Measurements from ENCODE around the gene PLEKHA1.

PLEKHA1 gene

DNA sequence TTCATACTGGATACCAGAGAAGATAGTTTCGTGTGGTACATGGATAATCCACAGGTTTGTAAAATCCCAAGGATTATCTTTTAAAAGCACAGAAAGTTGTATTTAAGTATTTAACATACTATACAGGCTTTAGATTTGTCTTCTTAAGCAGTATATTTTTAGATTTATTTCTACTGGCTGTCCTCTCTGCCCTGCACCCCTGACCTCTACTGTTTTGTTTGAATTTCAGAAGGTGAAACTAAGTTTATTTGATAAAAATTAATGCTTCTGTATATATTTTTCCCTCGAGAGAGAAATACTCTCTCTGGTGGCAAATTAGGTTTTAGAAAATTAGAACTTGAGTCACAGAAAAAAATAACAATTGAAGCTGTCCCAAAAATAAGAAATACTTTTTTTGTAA lies 18.8 kb downstream of the PLEKHA1 start:
- CTCF ChIA-PET: interaction anchor here (1.2 to 2.1 kb wide), 4 partner anchors 13 to 125 kb away, joined by 3 to 7 read pairs (median 4); no protein-coding TSS in a partner anchor
- DNase-seq (ENCODE audit: low read depth, low spot score): no peak
- POLR2A ChIA-PET: no interaction called here
- TF ChIP-seq, protein P1, sequence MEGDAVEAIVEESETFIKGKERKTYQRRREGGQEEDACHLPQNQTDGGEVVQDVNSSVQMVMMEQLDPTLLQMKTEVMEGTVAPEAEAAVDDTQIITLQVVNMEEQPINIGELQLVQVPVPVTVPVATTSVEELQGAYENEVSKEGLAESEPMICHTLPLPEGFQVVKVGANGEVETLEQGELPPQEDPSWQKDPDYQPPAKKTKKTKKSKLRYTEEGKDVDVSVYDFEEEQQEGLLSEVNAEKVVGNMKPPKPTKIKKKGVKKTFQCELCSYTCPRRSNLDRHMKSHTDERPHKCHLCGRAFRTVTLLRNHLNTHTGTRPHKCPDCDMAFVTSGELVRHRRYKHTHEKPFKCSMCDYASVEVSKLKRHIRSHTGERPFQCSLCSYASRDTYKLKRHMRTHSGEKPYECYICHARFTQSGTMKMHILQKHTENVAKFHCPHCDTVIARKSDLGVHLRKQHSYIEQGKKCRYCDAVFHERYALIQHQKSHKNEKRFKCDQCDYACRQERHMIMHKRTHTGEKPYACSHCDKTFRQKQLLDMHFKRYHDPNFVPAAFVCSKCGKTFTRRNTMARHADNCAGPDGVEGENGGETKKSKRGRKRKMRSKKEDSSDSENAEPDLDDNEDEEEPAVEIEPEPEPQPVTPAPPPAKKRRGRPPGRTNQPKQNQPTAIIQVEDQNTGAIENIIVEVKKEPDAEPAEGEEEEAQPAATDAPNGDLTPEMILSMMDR (IDR thresholded peaks at IDR 0.05; ENCODE audit: insufficient read depth, low read length, missing control alignments): no peak
- no peak overlapping the region for H3K4me3 ChIP-seq (ENCODE audit: low read depth, low read length)

DNA sequence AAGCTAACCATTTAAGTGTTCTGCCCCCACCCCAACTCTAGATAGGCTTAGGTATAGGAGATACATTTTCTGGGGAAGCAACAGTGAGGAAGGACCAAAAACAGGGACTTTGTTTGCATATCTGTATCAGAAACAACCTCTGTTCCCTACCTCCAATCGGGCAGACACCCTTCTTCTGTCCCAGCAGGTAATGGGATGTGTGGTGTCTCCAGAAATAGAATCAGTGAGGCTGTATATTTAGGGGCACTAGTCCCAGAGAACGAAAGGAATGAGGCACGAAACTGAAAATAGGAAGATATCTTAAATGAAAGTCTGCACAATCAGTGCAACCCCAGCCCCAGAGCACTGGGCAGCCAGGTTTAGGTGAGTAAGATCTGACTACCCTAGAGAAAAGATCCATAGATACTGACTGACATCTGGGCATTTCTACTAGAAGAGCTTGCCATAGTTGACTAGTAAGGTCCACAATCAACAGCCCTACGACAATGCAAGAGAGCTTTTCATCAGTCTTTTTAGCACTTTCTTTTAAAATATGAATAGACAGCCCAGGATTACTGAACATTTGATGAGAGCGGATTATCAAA lies 28.1 kb downstream of the PLEKHA1 start:
- no peak for DNase-seq (ENCODE audit: low read depth, low spot score)
- ChIA-PET POLR2A (no interaction called here), CTCF (interaction anchor here (0.6 to 1.2 kb wide), 2 partner anchors 12 to 348 kb away, joined by 3 read pairs; no protein-coding TSS in a partner anchor)
- no peak overlapping the region for H3K4me3 ChIP-seq (ENCODE audit: low read depth, low read length)
- TF ChIP-seq, protein P1 (IDR thresholded peaks at IDR 0.05; ENCODE audit: insufficient read depth, low read length, missing control alignments): no peak

DNA sequence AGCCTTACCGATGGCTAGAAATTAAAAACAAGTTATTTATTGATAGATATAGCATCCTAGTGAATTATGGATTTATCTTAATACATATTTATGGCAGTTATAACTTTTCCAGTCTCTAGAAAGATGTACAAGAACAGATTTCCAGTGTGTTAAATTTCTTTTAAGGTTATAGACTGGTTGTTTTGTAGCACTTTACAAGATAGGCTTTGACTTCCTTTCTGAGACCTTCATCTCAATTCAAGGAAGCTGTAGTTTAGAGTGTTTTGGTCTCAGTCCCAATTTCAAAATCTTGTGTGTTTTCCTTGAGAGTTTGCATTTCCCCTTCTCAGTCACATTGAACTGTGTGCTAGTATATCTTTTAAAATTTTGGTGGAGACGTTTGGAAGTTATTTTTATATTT lies 30.1 kb downstream of the PLEKHA1 start:
- DNase-seq (ENCODE audit: low read depth, low spot score): no peak
- no peak overlapping the region for H3K4me3 ChIP-seq (ENCODE audit: low read depth, low read length)
- TF ChIP-seq, protein P1 (IDR thresholded peaks at IDR 0.05; ENCODE audit: insufficient read depth, low read length, missing control alignments): no peak
- ChIA-PET CTCF (interaction anchor here (1.0 to 2.5 kb wide), 4 partner anchors 8 to 164 kb away, joined by 3 to 6 read pairs (median 4); no protein-coding TSS in a partner anchor), POLR2A (no interaction called here)

DNA sequence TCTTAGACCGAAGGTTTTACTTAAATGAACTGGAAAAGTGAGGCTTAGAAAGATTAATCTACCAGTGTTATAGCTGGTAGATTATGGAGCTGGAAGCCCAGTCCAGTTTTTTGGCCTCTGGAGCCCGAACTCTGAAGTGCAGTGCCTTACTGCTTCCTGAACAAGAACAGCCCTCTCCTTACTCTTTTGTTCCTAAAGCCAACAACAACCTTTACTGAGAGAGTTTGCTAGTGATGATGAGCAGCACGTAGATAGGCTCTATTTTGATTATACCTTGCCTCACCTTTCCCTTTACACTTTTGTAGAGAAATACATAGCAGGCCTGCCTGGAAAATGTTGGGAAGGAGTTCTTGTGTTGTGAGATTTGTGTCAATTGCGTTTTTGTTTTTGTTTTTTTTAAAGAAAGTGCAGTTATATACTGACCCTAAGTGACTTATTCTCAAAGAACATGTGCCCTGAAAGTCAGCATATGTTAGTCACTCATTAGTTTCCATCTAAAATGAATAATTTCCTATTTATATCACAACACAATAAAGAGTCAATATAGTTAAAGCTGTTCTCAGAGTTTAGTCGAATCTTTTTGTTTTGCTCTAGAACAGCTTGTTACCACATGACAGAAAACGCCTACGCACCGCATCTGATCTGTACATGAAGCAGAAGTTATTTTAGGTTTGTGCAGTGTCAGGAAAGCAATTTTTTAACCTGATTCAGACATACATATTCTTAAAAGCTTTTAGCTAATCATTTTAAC lies 33.0 kb downstream of the PLEKHA1 start:
- TF ChIP-seq, protein P1 (IDR thresholded peaks at IDR 0.05; ENCODE audit: insufficient read depth, low read length, missing control alignments): no peak
- H3K4me3 ChIP-seq (ENCODE audit: low read depth, low read length): no peak overlapping the region
- no peak for DNase-seq (ENCODE audit: low read depth, low spot score)
- CTCF ChIA-PET: interaction anchor here (1.0 to 1.4 kb wide), 2 partner anchors 27 to 64 kb away, joined by 3 to 6 read pairs; no protein-coding TSS in a partner anchor
- POLR2A ChIA-PET: no interaction called here

DNA sequence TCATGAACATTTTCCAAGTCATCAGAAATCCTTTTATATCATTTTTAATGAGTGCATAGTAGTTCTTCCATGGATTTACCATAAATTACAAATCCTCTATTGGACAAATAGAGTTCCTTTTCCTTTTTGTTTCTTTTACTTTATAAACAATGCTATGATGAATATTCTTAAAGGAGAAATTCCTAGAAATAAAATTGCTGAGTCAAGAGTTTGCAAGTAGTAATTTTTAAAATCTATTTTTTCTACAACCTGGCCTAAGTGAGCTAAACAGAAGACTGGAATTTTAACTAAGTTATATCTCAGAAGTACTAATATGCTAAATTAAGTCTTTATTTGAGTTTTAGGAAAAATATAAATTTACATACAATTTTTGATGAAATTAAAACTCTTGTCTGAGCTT lies 38.8 kb downstream of the PLEKHA1 start:
- ChIA-PET POLR2A (no interaction called here), CTCF (interaction anchor here (0.6 to 3.6 kb wide), 3 partner anchors 22 to 362 kb away, joined by 3 to 17 read pairs (median 5); no protein-coding TSS in a partner anchor)
- DNase-seq (ENCODE audit: low read depth, low spot score): no peak
- TF ChIP-seq, protein P1 (IDR thresholded peaks at IDR 0.05; ENCODE audit: insufficient read depth, low read length, missing control alignments): no peak
- H3K4me3 ChIP-seq (ENCODE audit: low read depth, low read length): no peak overlapping the region

DNA sequence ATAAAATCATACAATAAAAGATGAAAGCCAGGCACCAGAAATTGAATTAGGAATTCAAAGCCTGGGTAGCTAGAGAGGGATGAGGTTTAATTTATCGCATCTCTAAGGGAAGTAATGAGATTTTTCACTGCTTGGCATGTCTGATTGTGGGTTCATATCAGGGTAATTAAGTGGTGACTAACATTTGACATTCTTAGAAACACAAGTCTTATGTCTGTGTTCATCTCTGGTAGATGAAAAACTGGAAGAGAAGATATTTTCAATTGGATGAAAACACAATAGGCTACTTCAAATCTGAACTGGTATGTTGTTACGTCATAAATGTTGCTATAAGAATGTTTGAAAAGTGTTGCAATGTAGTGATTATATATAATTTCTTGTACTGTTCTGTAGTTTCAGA lies 43.2 kb downstream of the PLEKHA1 start:
- no peak overlapping the region for H3K4me3 ChIP-seq (ENCODE audit: low read depth, low read length)
- TF ChIP-seq, protein P1 (IDR thresholded peaks at IDR 0.05; ENCODE audit: insufficient read depth, low read length, missing control alignments): no peak
- ChIA-PET CTCF (no interaction called here), POLR2A (no interaction called here)
- no peak for DNase-seq (ENCODE audit: low read depth, low spot score)
